ENCODE measurements around the gene SEMA5A.

Gene SEMA5A

DNA sequence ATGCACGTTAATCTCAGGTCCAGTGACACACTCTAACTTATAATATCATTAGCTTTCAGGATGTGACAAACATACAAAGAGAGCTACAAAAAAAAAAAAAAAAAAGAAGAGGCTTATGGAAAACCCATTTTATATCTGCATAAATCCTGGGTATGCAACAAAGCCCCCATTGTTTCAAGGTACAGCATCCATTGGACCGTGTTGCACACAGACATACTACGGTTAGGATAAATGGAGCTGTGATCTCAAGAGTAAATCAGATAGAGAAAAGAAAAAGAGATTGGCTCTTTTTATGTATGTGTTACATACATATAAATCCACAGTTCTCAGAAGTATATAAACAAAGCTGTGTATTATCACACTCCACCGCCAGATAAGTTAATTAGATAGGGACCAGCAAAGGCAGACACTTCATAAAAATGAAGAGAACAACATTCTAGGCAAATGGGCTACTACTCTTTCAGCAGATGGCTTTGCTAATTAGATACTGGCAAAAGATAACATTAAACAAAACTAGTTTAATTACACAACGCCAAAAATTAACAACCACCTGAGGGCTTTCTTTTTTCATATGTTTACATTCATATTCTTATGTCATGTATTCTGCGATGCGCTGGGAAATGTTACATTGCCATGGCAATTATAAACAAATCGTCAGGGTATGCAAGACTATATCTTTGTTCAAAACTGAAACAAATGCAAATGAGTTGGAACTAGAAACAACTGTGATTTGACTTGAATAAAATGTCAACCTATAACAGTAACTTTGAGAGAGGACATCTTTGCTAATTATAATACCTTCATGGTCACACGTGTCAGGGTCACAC is 304.2 kb downstream of the SEMA5A start:
- H3K4me3 ChIP-seq (ENCODE audit: low read depth, low read length): no peak overlapping the region
- no peak overlapping the region for H3K27ac ChIP-seq
- H3K36me3 ChIP-seq (ENCODE audit: control insufficient read depth, insufficient read depth, low read length): no peaks in the 10 kb centered on the region

DNA sequence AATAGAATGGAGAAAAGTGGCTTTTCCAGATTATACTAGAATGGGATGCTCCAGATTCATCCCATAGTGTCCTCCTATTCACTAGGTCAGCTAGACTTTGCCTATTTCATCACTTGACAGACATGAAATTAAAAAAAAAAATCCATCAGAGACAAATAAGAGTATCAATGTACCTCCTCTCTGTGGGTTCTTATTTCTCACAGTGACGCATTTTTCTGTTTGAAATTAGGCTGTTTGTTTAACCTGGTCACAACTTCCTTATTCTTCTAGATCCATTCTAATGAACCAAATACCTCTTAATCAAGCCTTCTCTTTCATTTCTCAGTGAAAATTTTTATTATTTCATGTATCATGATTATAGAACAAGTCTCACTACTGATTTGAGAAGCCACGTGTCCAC is 305.4 kb downstream of the SEMA5A start:
- no peaks in the 10 kb centered on the region for H3K9me3 ChIP-seq (ENCODE audit: control insufficient read depth, low read length)
- no peaks in the 10 kb centered on the region for H3K79me2 ChIP-seq
- no peaks in the 10 kb centered on the region for H3K27me3 ChIP-seq (ENCODE audit: control insufficient read depth, insufficient read depth, low read length)
- H3K27ac ChIP-seq: no peak overlapping the region
- no peak overlapping the region for H2AFZ ChIP-seq
- TF ChIP-seq, protein P1, sequence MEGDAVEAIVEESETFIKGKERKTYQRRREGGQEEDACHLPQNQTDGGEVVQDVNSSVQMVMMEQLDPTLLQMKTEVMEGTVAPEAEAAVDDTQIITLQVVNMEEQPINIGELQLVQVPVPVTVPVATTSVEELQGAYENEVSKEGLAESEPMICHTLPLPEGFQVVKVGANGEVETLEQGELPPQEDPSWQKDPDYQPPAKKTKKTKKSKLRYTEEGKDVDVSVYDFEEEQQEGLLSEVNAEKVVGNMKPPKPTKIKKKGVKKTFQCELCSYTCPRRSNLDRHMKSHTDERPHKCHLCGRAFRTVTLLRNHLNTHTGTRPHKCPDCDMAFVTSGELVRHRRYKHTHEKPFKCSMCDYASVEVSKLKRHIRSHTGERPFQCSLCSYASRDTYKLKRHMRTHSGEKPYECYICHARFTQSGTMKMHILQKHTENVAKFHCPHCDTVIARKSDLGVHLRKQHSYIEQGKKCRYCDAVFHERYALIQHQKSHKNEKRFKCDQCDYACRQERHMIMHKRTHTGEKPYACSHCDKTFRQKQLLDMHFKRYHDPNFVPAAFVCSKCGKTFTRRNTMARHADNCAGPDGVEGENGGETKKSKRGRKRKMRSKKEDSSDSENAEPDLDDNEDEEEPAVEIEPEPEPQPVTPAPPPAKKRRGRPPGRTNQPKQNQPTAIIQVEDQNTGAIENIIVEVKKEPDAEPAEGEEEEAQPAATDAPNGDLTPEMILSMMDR (IDR thresholded peaks at IDR 0.05): no peak
- no peak overlapping the region for H3K4me2 ChIP-seq (ENCODE audit: low read length)
- no peaks in the 10 kb centered on the region for H3K4me1 ChIP-seq
- no peaks in the 10 kb centered on the region for H3K36me3 ChIP-seq (ENCODE audit: control insufficient read depth, insufficient read depth, low read length)
- H3K4me3 ChIP-seq (ENCODE audit: low read depth, low read length): no peak overlapping the region
- no peak overlapping the region for H3K9ac ChIP-seq

More for the DNA sequence above, 304.2 kb downstream of the SEMA5A start:
- Histone ChIP-seq H3K4me2 (ENCODE audit: low read length) (no peak overlapping the region), H3K4me1 (no peaks in the 10 kb centered on the region), H3K79me2 (no peaks in the 10 kb centered on the region), H3K27me3 (ENCODE audit: control insufficient read depth, insufficient read depth, low read length) (no peaks in the 10 kb centered on the region), H3K9me3 (ENCODE audit: control insufficient read depth, low read length) (no peaks in the 10 kb centered on the region), H2AFZ (no peak overlapping the region), H3K9ac (no peak overlapping the region)
- TF ChIP-seq, protein P1 (IDR thresholded peaks at IDR 0.05): no peak

DNA sequence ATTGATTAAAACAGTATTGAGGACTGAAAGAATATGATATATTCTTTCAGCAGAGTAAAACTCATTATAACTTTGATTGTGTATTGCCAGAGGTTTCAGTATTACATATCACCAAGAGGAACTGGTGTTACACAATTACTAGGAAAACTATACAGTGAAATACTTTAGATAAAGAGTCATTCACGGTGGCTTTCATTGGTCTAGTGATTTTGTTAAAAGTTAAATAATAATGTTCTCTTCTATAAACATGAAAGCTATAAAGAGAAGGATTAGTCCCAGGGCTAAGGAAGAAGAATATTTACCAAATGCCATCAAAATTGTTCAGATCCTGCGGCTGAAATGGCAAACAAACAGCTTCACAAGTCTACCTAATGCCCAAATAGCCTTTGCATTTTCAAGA is 306.2 kb downstream of the SEMA5A start:
- Histone ChIP-seq H3K36me3 (ENCODE audit: control insufficient read depth, insufficient read depth, low read length) (no peaks in the 10 kb centered on the region), H3K27me3 (ENCODE audit: control insufficient read depth, insufficient read depth, low read length) (no peaks in the 10 kb centered on the region), H3K9me3 (ENCODE audit: control insufficient read depth, low read length) (no peaks in the 10 kb centered on the region), H2AFZ (no peak overlapping the region), H3K4me1 (no peaks in the 10 kb centered on the region), H3K27ac (no peak overlapping the region), H3K4me2 (ENCODE audit: low read length) (no peak overlapping the region), H3K9ac (no peak overlapping the region), H3K79me2 (no peaks in the 10 kb centered on the region), H3K4me3 (ENCODE audit: low read depth, low read length) (no peak overlapping the region)
- TF ChIP-seq, protein P1 (IDR thresholded peaks at IDR 0.05): no peak

DNA sequence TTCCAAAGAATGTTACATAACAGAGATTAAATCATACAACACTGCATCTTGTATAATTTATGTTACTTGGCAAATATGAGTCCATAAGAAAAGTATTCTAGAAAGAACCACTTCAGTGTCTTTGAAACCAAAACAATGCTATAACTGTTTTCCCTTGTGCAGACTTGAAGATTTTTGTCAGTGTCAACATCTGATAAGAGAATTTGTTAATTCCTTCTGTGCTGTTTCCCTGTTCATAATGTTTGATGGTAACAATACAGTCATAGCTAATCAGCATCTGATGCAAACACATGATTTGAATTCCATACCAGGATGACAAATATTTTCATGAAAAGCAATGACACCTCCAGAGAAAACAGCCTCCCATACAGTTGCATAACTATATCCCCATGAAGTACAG is 306.8 kb downstream of the SEMA5A start:
- Histone ChIP-seq H3K27ac (no peak overlapping the region), H3K27me3 (ENCODE audit: control insufficient read depth, insufficient read depth, low read length) (no peaks in the 10 kb centered on the region), H3K36me3 (ENCODE audit: control insufficient read depth, insufficient read depth, low read length) (no peaks in the 10 kb centered on the region), H3K4me2 (ENCODE audit: low read length) (no peak overlapping the region), H3K4me1 (no peaks in the 10 kb centered on the region), H3K4me3 (ENCODE audit: low read depth, low read length) (no peak overlapping the region), H3K79me2 (no peaks in the 10 kb centered on the region), H3K9ac (no peak overlapping the region), H2AFZ (no peak overlapping the region), H3K9me3 (ENCODE audit: control insufficient read depth, low read length) (no peaks in the 10 kb centered on the region)
- TF ChIP-seq, protein P1 (IDR thresholded peaks at IDR 0.05): no peak

DNA sequence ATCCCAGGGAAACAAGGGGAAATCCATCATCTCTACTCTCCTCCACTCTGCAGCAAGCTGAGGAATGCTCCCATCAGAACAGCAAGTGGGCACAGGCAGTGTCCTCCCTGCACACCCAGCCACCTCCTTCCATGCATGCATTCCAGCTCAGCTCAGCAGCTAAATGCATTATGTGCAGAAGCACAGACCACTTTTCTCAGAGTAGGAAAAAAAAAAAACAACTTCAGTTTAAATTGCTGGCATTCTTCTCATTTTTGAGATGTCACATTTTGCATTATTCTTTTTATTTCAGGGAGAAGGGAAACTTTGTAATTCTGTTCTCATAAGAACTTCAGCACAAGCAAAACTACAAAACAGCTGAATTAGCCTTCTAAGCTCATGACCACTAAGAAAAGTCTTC is 312.2 kb downstream of the SEMA5A start:
- TF ChIP-seq, protein P1 (IDR thresholded peaks at IDR 0.05): no peak
- no peak overlapping the region for H3K4me2 ChIP-seq (ENCODE audit: low read length)

More for the DNA sequence above, 312.2 kb downstream of the SEMA5A start:
- no peaks in the 10 kb centered on the region for H3K27me3 ChIP-seq (ENCODE audit: control insufficient read depth, insufficient read depth, low read length)
- no peaks in the 10 kb centered on the region for H3K9me3 ChIP-seq (ENCODE audit: control insufficient read depth, low read length)
- H3K9ac ChIP-seq: no peak overlapping the region
- no peaks in the 10 kb centered on the region for H3K36me3 ChIP-seq (ENCODE audit: control insufficient read depth, insufficient read depth, low read length)
- H3K4me1 ChIP-seq: no peaks in the 10 kb centered on the region
- H3K79me2 ChIP-seq: no peaks in the 10 kb centered on the region
- H3K4me3 ChIP-seq (ENCODE audit: low read depth, low read length): no peak overlapping the region
- no peak overlapping the region for H2AFZ ChIP-seq
- H3K27ac ChIP-seq: no peak overlapping the region
